H9 (cell line): ENCODE results near the gene ABI3. TPM values are rescaled to one million over a fixed set of nuclear protein-coding genes. Genes with fewer than 3 reads are reported as not detected.

ENCODE experiments used
- DNase-seq: peaks from one replicate; pipeline ENCODE4 v3.0.0-alpha.2; 2017
- H2AFZ ChIP-seq: one replicate; pipeline ENCODE4 v1.6.1; 2013; ENCODE audit warnings: mild to moderate bottlenecking, low read length, control low read depth, moderate library complexity
- H2AK5ac ChIP-seq: 2 replicates; pipeline ENCODE4 v1.6.1; 2013; ENCODE audit warnings: low read length, control low read depth, mixed read lengths; ENCODE audit not compliant: insufficient read length
- H2BK120ac ChIP-seq: one replicate; pipeline ENCODE4 v1.6.1; 2013; ENCODE audit warnings: low read depth, mild to moderate bottlenecking, low read length, control low read depth, inconsistent platforms; ENCODE audit not compliant: poor library complexity, severe bottlenecking
- H2BK12ac ChIP-seq: 2 replicates; pipeline ENCODE4 v1.6.1; 2013; ENCODE audit warnings: low read length, control low read depth, mixed read lengths, low read depth; ENCODE audit not compliant: insufficient read length
- H2BK15ac ChIP-seq: 2 replicates; pipeline ENCODE4 v1.6.1; 2013; ENCODE audit warnings: low read depth, low read length, control low read depth
- H2BK20ac ChIP-seq: one replicate; pipeline ENCODE4 v1.6.1; 2013; ENCODE audit warnings: low read depth, mild to moderate bottlenecking, low read length, control low read depth, inconsistent platforms; ENCODE audit not compliant: poor library complexity, severe bottlenecking
- H2BK5ac ChIP-seq: 2 replicates; pipeline ENCODE4 v1.6.1; 2013; ENCODE audit warnings: low read length, control low read depth, mixed read lengths; ENCODE audit not compliant: insufficient read length
- H3K14ac ChIP-seq: 2 replicates; pipeline ENCODE4 v1.6.1; 2013; ENCODE audit warnings: low read length, control low read depth; ENCODE audit not compliant: insufficient read depth
- H3K18ac ChIP-seq: 2 replicates; pipeline ENCODE4 v1.6.1; 2013; ENCODE audit warnings: low read depth, mild to moderate bottlenecking, mixed read lengths, low read length, control low read depth; ENCODE audit not compliant: insufficient read length
- H3K23ac ChIP-seq: 2 replicates; pipeline ENCODE4 v1.6.1; 2013; ENCODE audit warnings: low read length, control low read depth, mixed read lengths, low read depth; ENCODE audit not compliant: insufficient read length
- H3K23me2 ChIP-seq: 2 replicates; pipeline ENCODE4 v1.6.1; 2013; ENCODE audit warnings: low read depth, mild to moderate bottlenecking, mixed read lengths, low read length, control low read depth; ENCODE audit not compliant: insufficient read length, poor library complexity, severe bottlenecking
- H3K27ac ChIP-seq: 2 replicates; pipeline ENCODE4 v1.5.1; 2013; ENCODE audit warnings: low read length, control low read depth, mixed read lengths, low read depth; ENCODE audit not compliant: insufficient read length
- H3K27me3 ChIP-seq: 2 replicates; pipeline ENCODE4 v1.6.1; 2013; ENCODE audit warnings: low read length, control low read depth, inconsistent platforms; ENCODE audit not compliant: insufficient read depth
- H3K4ac ChIP-seq: 2 replicates; pipeline ENCODE4 v1.6.1; 2013; ENCODE audit warnings: low read depth, mild to moderate bottlenecking, control low read depth, inconsistent platforms, low read length, moderate library complexity
- H3K4me1 ChIP-seq: 2 replicates; pipeline ENCODE4 v1.6.1; 2013; ENCODE audit warnings: low read length, control low read depth, inconsistent platforms; ENCODE audit not compliant: insufficient read depth
- H3K4me2 ChIP-seq: 2 replicates; pipeline ENCODE4 v1.6.1; 2013; ENCODE audit warnings: low read length, control low read depth, mixed read lengths; ENCODE audit not compliant: insufficient read length, insufficient read depth
- H3K56ac ChIP-seq: 2 replicates; pipeline ENCODE4 v1.6.1; 2013; ENCODE audit warnings: low read depth, mild to moderate bottlenecking, mixed read lengths, low read length, control low read depth; ENCODE audit not compliant: insufficient read length
- H3K79me1 ChIP-seq: 2 replicates; pipeline ENCODE4 v1.6.1; 2013; ENCODE audit warnings: low read depth, mild to moderate bottlenecking, moderate library complexity, low read length, control low read depth, inconsistent platforms; ENCODE audit not compliant: insufficient read depth, poor library complexity, severe bottlenecking
- H3K79me2 ChIP-seq: 2 replicates; pipeline ENCODE4 v1.6.1; 2013; ENCODE audit warnings: low read length, control low read depth, inconsistent platforms; ENCODE audit not compliant: insufficient read depth
- H3K9ac ChIP-seq: 2 replicates; pipeline ENCODE4 v1.6.1; 2013; ENCODE audit warnings: low read length, control low read depth, mixed read lengths; ENCODE audit not compliant: insufficient read length; ENCODE audit errors: extremely low read depth
- H3K9me3 ChIP-seq: one replicate; pipeline ENCODE4 v1.6.1; 2013; ENCODE audit warnings: low read depth, low read length, inconsistent platforms; ENCODE audit not compliant: control insufficient read depth
- H3T11ph ChIP-seq: one replicate; pipeline ENCODE4 v1.6.1; 2013; ENCODE audit warnings: mild to moderate bottlenecking, low read length, control low read depth, inconsistent platforms
- H4K20me1 ChIP-seq: one replicate; pipeline ENCODE4 v1.6.1; 2013; ENCODE audit not compliant: control insufficient read depth, insufficient read length, insufficient read depth
- H4K5ac ChIP-seq: 2 replicates; pipeline ENCODE4 v1.6.1; 2013; ENCODE audit warnings: low read depth, mild to moderate bottlenecking, mixed read lengths, low read length, control low read depth; ENCODE audit not compliant: insufficient read length
- H4K8ac ChIP-seq: replicated peaks from 2 replicates; pipeline ENCODE4 v1.6.1; 2013; ENCODE audit warnings: low read length, control low read depth, mixed read lengths, low read depth; ENCODE audit not compliant: insufficient read length
- H4K91ac ChIP-seq: 2 replicates; pipeline ENCODE4 v1.6.1; 2013; ENCODE audit warnings: low read depth, mild to moderate bottlenecking, moderate library complexity, mixed read lengths, low read length, control low read depth; ENCODE audit not compliant: insufficient read length
- H3K27ac Mint-ChIP-seq, 3 experiments: 2 replicates in 2 of 3; 3 replicates in 1 of 3; pipeline ENCODE4 v1.8.0; 2020 to 2021; ENCODE audit warnings: mixed read lengths in 3 of 3, mild to moderate bottlenecking in 1 of 3, moderate library complexity in 1 of 3
- H3K27me3 Mint-ChIP-seq: 2 replicates; pipeline ENCODE4 v1.8.0; 2021; ENCODE audit warnings: low read depth, mild to moderate bottlenecking, moderate library complexity, mixed read lengths
- H3K36me3 Mint-ChIP-seq, 3 experiments: 2 replicates in 2 of 3; 3 replicates in 1 of 3; pipeline ENCODE4 v1.8.0; 2020 to 2021; ENCODE audit warnings: low read depth in 3 of 3, mixed read lengths in 3 of 3; ENCODE audit not compliant: insufficient read depth in 1 of 3
- H3K4me1 Mint-ChIP-seq, 2 experiments: 2 replicates each; pipeline ENCODE4 v1.8.0; 2020; ENCODE audit warnings: mixed read lengths in 2 of 2
- H3K4me3 Mint-ChIP-seq, 2 experiments: 2 replicates in 1 of 2; 3 replicates in 1 of 2; pipeline ENCODE4 v1.8.0; 2020 to 2021; ENCODE audit warnings: mild to moderate bottlenecking in 2 of 2, mixed read lengths in 2 of 2, moderate library complexity in 1 of 2
- H3K9me3 Mint-ChIP-seq, 2 experiments: 2 replicates in 1 of 2; 3 replicates in 1 of 2; pipeline ENCODE4 v1.8.0; 2020; ENCODE audit warnings: mild to moderate bottlenecking in 2 of 2, mixed read lengths in 2 of 2, moderate library complexity in 1 of 2
- WGBS: extraction: QIAGEN DNeasy Blood & Tissue Kit; methylation state at CpG from one replicate; pipeline ENCODE4 v1.1.7; 2013; ENCODE audit warnings: missing lambda C conversion rate, low lambda C conversion rate, mixed read lengths; ENCODE audit not compliant: insufficient read length; ENCODE audit errors: extremely low coverage; 5-methylcytosine and 5-hydroxymethylcytosine counted together
- total RNA-seq: library from RNA; stranded (reverse); gene quantifications from 2 replicates; pipeline ENCODE4 v1.2.1, GENCODE V29; 2021
- TF ChIP-seq, protein P1 (sequence below): fragments of 200-600 bp; sonication (generic); conservative IDR thresholded peaks from 3 replicates; pipeline ENCODE4 v1.8.0; 2021; ENCODE audit warnings: antibody characterized with exemption, mild to moderate bottlenecking

Gene ABI3
- total RNA-seq, 1 experiment from 2014 or later: 2.1 TPM

DNA sequence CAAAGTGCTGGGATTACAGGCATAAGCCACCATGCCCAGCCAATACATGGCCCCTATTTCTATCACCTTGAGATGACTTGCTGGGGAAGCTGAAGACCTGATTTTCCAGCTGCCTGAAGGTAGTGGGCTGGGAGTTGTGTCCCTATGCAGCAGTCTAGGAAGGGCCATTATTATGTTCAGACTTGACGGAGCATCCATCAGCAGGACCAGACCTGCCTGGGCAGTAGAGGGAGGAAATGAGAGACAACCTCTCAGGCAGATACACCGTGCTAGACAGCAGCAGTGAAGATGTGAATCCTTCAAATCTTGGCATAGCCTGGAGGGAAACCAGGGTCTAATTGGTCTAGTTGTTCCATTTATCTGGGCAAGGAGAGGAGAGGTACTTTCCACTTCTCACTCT is 55.7 kb downstream of the ABI3 start:
- no peaks in the 10 kb centered on the region; the same call in 1 of the 2 replicates for H3K27me3 ChIP-seq
- Mint-ChIP-seq H3K4me3 (no peak overlapping the region), H3K9me3 (no peaks in the 10 kb centered on the region), H3K27me3 (peaks cover 12% of the 10 kb centered on the region), H3K4me1 (peaks cover 5 to 10% of the 10 kb centered on the region in 2 experiments), H3K36me3 (no peaks in the 10 kb centered on the region), H3K27ac (no peak overlapping the region)
- H4K20me1 ChIP-seq: no peaks in the 10 kb centered on the region
- H2BK15ac ChIP-seq: no peak overlapping the region
- H3K23ac ChIP-seq: no peak overlapping the region
- H3K9me3 ChIP-seq: no peaks in the 10 kb centered on the region
- H3K23me2 ChIP-seq: no peaks in the 10 kb centered on the region
- no peak overlapping the region for H4K91ac ChIP-seq
- no peak for DNase-seq
- H2AK5ac ChIP-seq: no peak overlapping the region
- no peak overlapping the region for H2BK120ac ChIP-seq
- H3K4me1 ChIP-seq: no peaks in the 10 kb centered on the region
- H4K5ac ChIP-seq: no peak overlapping the region
- H2BK12ac ChIP-seq: no peak overlapping the region
- H3K14ac ChIP-seq: no peak overlapping the region
- H3K56ac ChIP-seq: no peak overlapping the region
- H3K18ac ChIP-seq: no peak overlapping the region
- no peak overlapping the region for H3T11ph ChIP-seq
- no peak overlapping the region for H4K8ac ChIP-seq
- WGBS: no CpG with 5 or more reads among the region's 2 CpGs
- no peaks in the 10 kb centered on the region for H3K79me1 ChIP-seq
- no peak overlapping the region for H2BK5ac ChIP-seq
- no peaks in the 10 kb centered on the region for H3K79me2 ChIP-seq
- H3K9ac ChIP-seq: no peak overlapping the region
- H2BK20ac ChIP-seq: no peak overlapping the region
- H3K27ac ChIP-seq: no peak overlapping the region
- no peak overlapping the region for H3K4ac ChIP-seq
- H3K4me2 ChIP-seq: no peak overlapping the region
- TF ChIP-seq, protein P1, sequence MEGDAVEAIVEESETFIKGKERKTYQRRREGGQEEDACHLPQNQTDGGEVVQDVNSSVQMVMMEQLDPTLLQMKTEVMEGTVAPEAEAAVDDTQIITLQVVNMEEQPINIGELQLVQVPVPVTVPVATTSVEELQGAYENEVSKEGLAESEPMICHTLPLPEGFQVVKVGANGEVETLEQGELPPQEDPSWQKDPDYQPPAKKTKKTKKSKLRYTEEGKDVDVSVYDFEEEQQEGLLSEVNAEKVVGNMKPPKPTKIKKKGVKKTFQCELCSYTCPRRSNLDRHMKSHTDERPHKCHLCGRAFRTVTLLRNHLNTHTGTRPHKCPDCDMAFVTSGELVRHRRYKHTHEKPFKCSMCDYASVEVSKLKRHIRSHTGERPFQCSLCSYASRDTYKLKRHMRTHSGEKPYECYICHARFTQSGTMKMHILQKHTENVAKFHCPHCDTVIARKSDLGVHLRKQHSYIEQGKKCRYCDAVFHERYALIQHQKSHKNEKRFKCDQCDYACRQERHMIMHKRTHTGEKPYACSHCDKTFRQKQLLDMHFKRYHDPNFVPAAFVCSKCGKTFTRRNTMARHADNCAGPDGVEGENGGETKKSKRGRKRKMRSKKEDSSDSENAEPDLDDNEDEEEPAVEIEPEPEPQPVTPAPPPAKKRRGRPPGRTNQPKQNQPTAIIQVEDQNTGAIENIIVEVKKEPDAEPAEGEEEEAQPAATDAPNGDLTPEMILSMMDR: no peak
- no peak overlapping the region for H2AFZ ChIP-seq
